Endothelial cell of umbilical vein (primary cell): Measurements from ENCODE around the gene ZSWIM5. TPM values are rescaled to one million over a fixed set of nuclear protein-coding genes. Genes with fewer than 3 reads are reported as not detected.

Experiments
- BruUV-seq: library from RNA; stranded (reverse); fragments of 400-500 nt; replicated peaks from 2 replicates; lab custom pipeline; 2021; lab: Mats Ljungman, UMichigan
- CTCF ChIA-PET: fragments of 300-600, 350-600 bp; sonication (Branson Sonifier 250); formaldehyde crosslinking; loops from one replicate; lab custom pipeline; 2021; ENCODE audit warnings: antibody characterized with exemption, inconsistent platforms; lab: Charles Lee
- POLR2A ChIA-PET: fragments of 300-600, 350-600 bp; sonication (Branson Sonifier 250); formaldehyde crosslinking; loops from one replicate; lab custom pipeline; 2021; ENCODE audit warnings: antibody characterized with exemption, inconsistent platforms; lab: Charles Lee
- DNase-seq: peaks from one replicate; pipeline ENCODE4 v3.0.0-alpha.2; 2011; ENCODE audit warnings: low read depth, low spot score
- FAIRE-seq: peaks from 2 replicates; lab custom pipeline; 2011; peaks lifted over from hg19 to GRCh38; lab: Jason Lieb, UNC
- H2AFZ ChIP-seq: 2 replicates; pipeline ENCODE4 v1.6.0; 2012; ENCODE audit warnings: low read depth, low read length, control low read depth, inconsistent platforms
- H3K27ac ChIP-seq: 2 replicates; pipeline ENCODE4 v1.5.1; 2011; ENCODE audit warnings: low read depth, mild to moderate bottlenecking, control low read depth, low read length, moderate library complexity; ENCODE audit not compliant: insufficient read depth
- H3K27me3 ChIP-seq, 2 experiments: 2 replicates each; pipeline versions ENCODE4 v1.6.0 to v1.6.1; 2011; ENCODE audit warnings: low read length in 2 of 2, mixed read lengths in 1 of 2; ENCODE audit not compliant: control insufficient read depth in 2 of 2, insufficient read depth in 2 of 2
- H3K36me3 ChIP-seq, 2 experiments: 2 replicates in 1 of 2; 3 replicates in 1 of 2; pipeline ENCODE4 v1.5.1; 2011; ENCODE audit warnings: low read length in 2 of 2, mild to moderate bottlenecking in 1 of 2, moderate library complexity in 1 of 2; ENCODE audit not compliant: control insufficient read depth in 2 of 2, insufficient read depth in 2 of 2; ENCODE audit errors: extremely low read depth in 1 of 2
- H3K4me1 ChIP-seq: 3 replicates; pipeline ENCODE4 v1.5.1; 2011; ENCODE audit warnings: mild to moderate bottlenecking, low read length; ENCODE audit not compliant: control insufficient read depth, insufficient read depth; ENCODE audit errors: extremely low read depth
- H3K4me2 ChIP-seq: 2 replicates; pipeline ENCODE4 v1.6.1; 2011; ENCODE audit warnings: low read length, control low read depth, mixed read lengths; ENCODE audit not compliant: insufficient read depth
- H3K4me3 ChIP-seq, 3 experiments: fragments of 200-600 bp in 1 of 3; sonication (generic), shearing (Covaris generic) in 1 of 3; replicated peaks in 1 of 3; 2 replicates each; pipeline ENCODE4 v1.5.1; 2011 to 2016; ENCODE audit warnings: control low read depth in 3 of 3, low read length in 3 of 3, mild to moderate bottlenecking in 2 of 3, inconsistent platforms in 1 of 3, low read depth in 1 of 3, moderate library complexity in 1 of 3; ENCODE audit not compliant: insufficient read depth in 1 of 3
- H3K79me2 ChIP-seq: 2 replicates; pipeline ENCODE4 v1.6.0; 2012; ENCODE audit warnings: low read length, inconsistent platforms; ENCODE audit not compliant: control insufficient read depth, insufficient read depth
- H3K9ac ChIP-seq: replicated peaks from 2 replicates; pipeline ENCODE3; 2011; ENCODE audit warnings: low read length, control low read depth; ENCODE audit not compliant: insufficient read depth; ENCODE audit errors: extremely low read depth
- H3K9me1 ChIP-seq: replicated peaks from 3 replicates; pipeline ENCODE4 v1.6.0; 2011; ENCODE audit warnings: mild to moderate bottlenecking, low read length; ENCODE audit not compliant: control insufficient read depth, insufficient read depth; ENCODE audit errors: extremely low read depth
- H3K9me3 ChIP-seq: replicated peaks from 2 replicates; pipeline ENCODE4 v1.5.1; 2012; ENCODE audit warnings: low read length, inconsistent platforms; ENCODE audit not compliant: control insufficient read depth, insufficient read depth
- H4K20me1 ChIP-seq: replicated peaks from 2 replicates; pipeline ENCODE3; 2011; ENCODE audit warnings: mild to moderate bottlenecking, low read length; ENCODE audit not compliant: control insufficient read depth, insufficient read depth; ENCODE audit errors: extremely low read depth
- EZH2 ChIP-seq: IDR thresholded peaks from 2 replicates; pipeline ENCODE4 v1.6.1; 2012; ENCODE audit warnings: borderline replicate concordance, low read depth, mild to moderate bottlenecking, moderate library complexity, low read length, inconsistent platforms; ENCODE audit not compliant: severe bottlenecking
- FOS ChIP-seq: IDR thresholded peaks from 2 replicates; pipeline ENCODE4 v1.6.1; 2011; ENCODE audit warnings: mild to moderate bottlenecking, low read length, moderate library complexity, borderline replicate concordance; ENCODE audit not compliant: insufficient read depth
- GATA2 ChIP-seq: IDR thresholded peaks from 2 replicates; pipeline ENCODE4 v1.7.0; 2011; ENCODE audit warnings: low read depth, mild to moderate bottlenecking, moderate library complexity, mixed read lengths, low read length; ENCODE audit not compliant: insufficient read length, insufficient read depth
- JUN ChIP-seq: IDR thresholded peaks from 2 replicates; pipeline ENCODE4 v1.6.1; 2011; ENCODE audit warnings: borderline replicate concordance, low read depth; ENCODE audit not compliant: insufficient read length, insufficient read depth
- MYC ChIP-seq: IDR thresholded peaks from one replicate; pipeline ENCODE4 v1.6.1; 2011; ENCODE audit warnings: mild to moderate bottlenecking, low read depth, low read length
- POLR2AphosphoS5 ChIP-seq: IDR thresholded peaks from 2 replicates; pipeline ENCODE4 v1.6.1; 2012; ENCODE audit warnings: low read depth, mild to moderate bottlenecking, control low read depth, low read length, moderate library complexity; ENCODE audit not compliant: insufficient read depth
- dilution Hi-C: fragments of 300-500 bp; cut with MboI; formaldehyde crosslinking; loops from one replicate; pipeline ENCODE4 v1.15.0; 2019; ENCODE audit warnings: low sequenced_read_pairs; ENCODE audit not compliant: extremely low pct_ligation_motif_present
- intact Hi-C: fragments of 100-400 bp; cut with micrococcal nuclease; formaldehyde crosslinking; loops from one replicate; pipeline ENCODE4 v1.10.0; 2022
- polyA plus RNA-seq, 4 experiments: library from polyadenylated mRNA; depleted of rRNA in 3 of 4; stranded (reverse) in 3 of 4; unstranded in 1 of 4; fragments of >200 nt; gene quantifications; 2 replicates each; pipeline versions ENCODE4 v1.2.1 to v1.2.3, GENCODE V29; 2011 to 2012; ENCODE audit warnings: missing spikeins in 1 of 4
- total RNA-seq: library from RNA; stranded (reverse); gene quantifications from 2 replicates; pipeline ENCODE4 v1.2.3, GENCODE V29; 2021
- TF ChIP-seq, protein P1 (sequence below), 2 donors: IDR thresholded peaks; 1 replicate in 1 of 2; 2 replicates in 1 of 2; pipeline ENCODE4 v1.5.1; 2011; ENCODE audit warnings: low read length in 2 of 2, mild to moderate bottlenecking in 2 of 2, moderate library complexity in 2 of 2, control low read depth in 1 of 2, inconsistent platforms in 1 of 2, low read depth in 1 of 2; ENCODE audit not compliant: insufficient read depth in 1 of 2; ENCODE audit errors: extremely low read depth in 1 of 2

ZSWIM5 gene
- total and polyA plus RNA-seq, 2 donors (not counting 3 experiments of a cell fraction or from before 2014, with no cell fraction given): 1.6 to 4.3 TPM

DNA sequence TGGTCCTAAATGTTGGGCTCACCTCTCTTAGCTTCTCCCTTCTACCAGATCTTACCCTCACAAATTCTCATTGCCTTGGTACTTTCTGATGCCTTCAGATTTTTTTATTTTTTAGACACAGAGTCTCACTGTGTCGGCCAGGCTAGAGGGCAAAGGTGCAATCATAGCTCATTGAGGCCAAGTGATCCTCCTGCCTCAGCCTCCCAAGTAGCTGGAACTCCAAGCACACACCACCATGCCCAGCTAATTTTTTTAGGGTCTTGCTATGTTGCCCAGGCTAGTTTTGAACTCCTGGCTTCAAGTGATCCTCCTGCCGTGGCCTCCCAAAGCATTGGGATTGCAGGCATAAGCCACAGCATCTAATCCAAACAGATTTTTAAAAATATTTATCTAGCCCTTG, 69.4 kb downstream of the ZSWIM5 start:
- Histone ChIP-seq H3K4me1 (peaks cover 7% of the 10 kb centered on the region), H2AFZ (no peak overlapping the region), H3K9me3 (no peaks in the 10 kb centered on the region), H3K9me1 (no peaks in the 10 kb centered on the region), H3K4me3 (no peak overlapping the region), H3K9ac (no peak overlapping the region), H3K79me2 (no peaks in the 10 kb centered on the region), H3K27me3 (no peaks in the 10 kb centered on the region), H3K4me2 (no peak overlapping the region), H3K27ac (no peak overlapping the region), H3K36me3 (no peaks in the 10 kb centered on the region), H4K20me1 (no peaks in the 10 kb centered on the region)
- CTCF ChIA-PET: interaction anchor here (1.1 to 1.5 kb wide), 2 partner anchors 12 to 163 kb away, joined by 3 to 4 read pairs; no protein-coding TSS in a partner anchor
- intact Hi-C loops: no loop called here
- no TSS peak for BruUV-seq
- dilution Hi-C loops: no loop called here
- TF ChIP-seq MYC (no peak), POLR2AphosphoS5 (no peak), EZH2 (no peak), JUN (no peak), FOS (no peak), GATA2 (no peak)
- TF ChIP-seq, protein P1, sequence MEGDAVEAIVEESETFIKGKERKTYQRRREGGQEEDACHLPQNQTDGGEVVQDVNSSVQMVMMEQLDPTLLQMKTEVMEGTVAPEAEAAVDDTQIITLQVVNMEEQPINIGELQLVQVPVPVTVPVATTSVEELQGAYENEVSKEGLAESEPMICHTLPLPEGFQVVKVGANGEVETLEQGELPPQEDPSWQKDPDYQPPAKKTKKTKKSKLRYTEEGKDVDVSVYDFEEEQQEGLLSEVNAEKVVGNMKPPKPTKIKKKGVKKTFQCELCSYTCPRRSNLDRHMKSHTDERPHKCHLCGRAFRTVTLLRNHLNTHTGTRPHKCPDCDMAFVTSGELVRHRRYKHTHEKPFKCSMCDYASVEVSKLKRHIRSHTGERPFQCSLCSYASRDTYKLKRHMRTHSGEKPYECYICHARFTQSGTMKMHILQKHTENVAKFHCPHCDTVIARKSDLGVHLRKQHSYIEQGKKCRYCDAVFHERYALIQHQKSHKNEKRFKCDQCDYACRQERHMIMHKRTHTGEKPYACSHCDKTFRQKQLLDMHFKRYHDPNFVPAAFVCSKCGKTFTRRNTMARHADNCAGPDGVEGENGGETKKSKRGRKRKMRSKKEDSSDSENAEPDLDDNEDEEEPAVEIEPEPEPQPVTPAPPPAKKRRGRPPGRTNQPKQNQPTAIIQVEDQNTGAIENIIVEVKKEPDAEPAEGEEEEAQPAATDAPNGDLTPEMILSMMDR (IDR thresholded peaks at IDR 0.05; ENCODE audit: extremely low read depth in 1 of 2, insufficient read depth in 1 of 2, low read depth in 1 of 2, low read length in 2 of 2): no peak
- FAIRE-seq (peak; percentile 18), DNase-seq (no peak)
- POLR2A ChIA-PET: no interaction called here
